ENCODE results near the gene DCTN4. TPM values are rescaled to one million over a fixed set of nuclear protein-coding genes. Genes with fewer than 3 reads are reported as not detected.

DCTN4 gene
- total and polyA plus RNA-seq, 2 of the 8 experiments (the other 6 are each of a cell fraction or from before 2014, with no cell fraction given) = 20.5 to 42.7 TPM

- H3K4me2 ChIP-seq (ENCODE audit: insufficient read depth in 1 of 2, low read depth in 2 of 2, low read length in 2 of 2) = peak overlapping the region; percentile 68 to 92
- H4K5ac ChIP-seq (ENCODE audit: insufficient read length, low read depth, low read length) = no peak overlapping the region
- H2AFZ ChIP-seq (ENCODE audit: low read length) = no peak overlapping the region
- H2BK15ac ChIP-seq (ENCODE audit: low read length) = no peak overlapping the region
- H3K27ac ChIP-seq (ENCODE audit: low read depth, low read length) = no peak overlapping the region
- DNase-seq (ENCODE audit: low read depth in 1 of 2, low spot score in 2 of 2) (no peak), FAIRE-seq (no peak)
- 0 out of 8 replicates have a peak, but pooled peaks cover 0 to 3% (median 0%) of the 10 kb centered on the region in 4 experiments for H3K36me3 ChIP-seq (ENCODE audit: control insufficient read depth in 2 of 4, insufficient read depth in 4 of 4, low read length in 3 of 4)
- no peak overlapping the region for H3K14ac ChIP-seq (ENCODE audit: insufficient read length)
- H2BK12ac ChIP-seq (ENCODE audit: low read depth, low read length) = 0 out of 2 replicates have a peak overlapping the region, but pooled peaks have one; percentile 53
- H3K27me3 ChIP-seq (replicated peaks in 1 of 4; ENCODE audit: control insufficient read depth in 3 of 4, extremely low read depth in 1 of 4, insufficient read depth in 3 of 4, low read length in 3 of 4) = peaks cover 0 to 8% (median 0%) of the 10 kb centered on the region in 4 experiments; a peak in 3 of 7 replicates
- H4K20me1 ChIP-seq (replicated peaks in 1 of 2; ENCODE audit: control insufficient read depth in 1 of 2, insufficient read depth in 2 of 2, low read length in 2 of 2) = no peaks in the 10 kb centered on the region
- H3K79me2 ChIP-seq (ENCODE audit: control insufficient read depth in 1 of 2, insufficient read depth in 2 of 2, low read length in 2 of 2) = no peaks in the 10 kb centered on the region
- H2AK5ac ChIP-seq (ENCODE audit: low read depth, low read length) = no peak overlapping the region
- H3K79me1 ChIP-seq (ENCODE audit: low read depth, low read length) = no peaks in the 10 kb centered on the region
- no peak overlapping the region for H4K91ac ChIP-seq (replicated peaks; ENCODE audit: insufficient read length, low read length)
- no peak overlapping the region for H2BK20ac ChIP-seq (ENCODE audit: low read length)
- H3K9ac ChIP-seq (replicated peaks in 1 of 4; ENCODE audit: extremely low read depth in 1 of 4, low read depth in 3 of 4, low read length in 3 of 4) = no peak overlapping the region
- ChIA-PET CTCF (ENCODE audit: partially characterized antibody) (interaction anchor here (0.7 to 6.5 kb wide), 8 partner anchors 9 to 217 kb away, joined by 3 to 40 read pairs (median 10); partner anchors contain the start of genes DCTN4 and IRGM), POLR2A (ENCODE audit: partially characterized antibody) (interaction anchor here (0.7 to 2.5 kb wide), 6 partner anchors 9 to 77 kb away, joined by 3 to 10 read pairs (median 4); partner anchors contain the start of genes DCTN4 and RBM22)
- no peaks in the 10 kb centered on the region for H3K9me3 ChIP-seq (ENCODE audit: insufficient read depth in 2 of 2, low read depth in 1 of 2, low read length in 1 of 2)
- H3K4ac ChIP-seq (replicated peaks; ENCODE audit: insufficient read length, low read depth, low read length) = no peak overlapping the region
- peaks cover 7% of the 10 kb centered on the region; the same call in 1 of the 2 replicates for H3K23me2 ChIP-seq (ENCODE audit: low read depth, low read length)
- H2BK120ac ChIP-seq (replicated peaks; ENCODE audit: low read depth, low read length) = no peak overlapping the region
- H3K56ac ChIP-seq (replicated peaks; ENCODE audit: insufficient read length, low read depth, low read length) = no peak overlapping the region
- no peak for TF ChIP-seq HDAC2 (IDR thresholded peaks at IDR 0.05; ENCODE audit: borderline replicate concordance in 1 of 2, low read depth in 2 of 2, low read length in 2 of 2)
- TF ChIP-seq GTF2F1 (IDR thresholded peaks at IDR 0.05; ENCODE audit: borderline replicate concordance, low read depth, low read length) = no peak
- no peak overlapping the region for H4K8ac ChIP-seq (ENCODE audit: extremely low read depth, insufficient read depth, low read length)
- H2BK5ac ChIP-seq (ENCODE audit: low read depth, low read length) = no peak overlapping the region
- H3K23ac ChIP-seq (ENCODE audit: insufficient read length) = no peak overlapping the region
- peaks cover 3 to 11% (median 5%) of the 10 kb centered on the region in 4 experiments; a peak in 5 of 7 replicates for H3K4me1 ChIP-seq (replicated peaks in 1 of 4; ENCODE audit: control insufficient read depth in 3 of 4, insufficient read depth in 4 of 4, low read length in 3 of 4)
- peak overlapping the region in 1 of 4 experiments; percentile 80; a peak in 1 of 8 replicates for H3K4me3 ChIP-seq (ENCODE audit: extremely low read depth in 1 of 4, insufficient read depth in 2 of 4, low read depth in 3 of 4, low read length in 4 of 4)
- WGBS, 2 experiments (ENCODE audit: extremely low coverage in 1 of 2, insufficient coverage in 1 of 2, insufficient read length in 1 of 2, insufficient replicate concordance in 2 of 2, low coverage in 1 of 2, low lambda C conversion rate in 2 of 2, missing lambda C conversion rate in 1 of 2) = 84% methylated on average over 3 of the region's 3 CpGs; no CpG with 5 or more reads in 1 of the 2 experiments
- no peak overlapping the region for H3K18ac ChIP-seq (ENCODE audit: extremely low read depth, low read length)
Measured at GRCh38 chr5:150777685-150778084, 18.9 kb upstream of the DCTN4 start.

Measured in H1 (cell line).